Loucy (cell line): ENCODE data around the gene CDC42BPA.

Experiments
- H2AFZ ChIP-seq: fragments of 200-600 bp; sonication (generic); 2 replicates; pipeline ENCODE4 v1.6.0; 2016; ENCODE audit warnings: antibody characterized with exemption, mild to moderate bottlenecking, low read length, moderate library complexity
- H3F3A ChIP-seq: fragments of 200-600 bp; 2 replicates; pipeline ENCODE4 v1.6.0; 2016; ENCODE audit warnings: antibody characterized with exemption, low read depth, mild to moderate bottlenecking
- H3K27me3 ChIP-seq: fragments of 200-600 bp; sonication (generic); 2 replicates; pipeline ENCODE4 v1.6.1; 2014; ENCODE audit warnings: low read length, mild to moderate bottlenecking; ENCODE audit not compliant: insufficient read depth, poor library complexity, severe bottlenecking
- H3K36me3 ChIP-seq: fragments of 200-600 bp; sonication (generic); 2 replicates; pipeline ENCODE4 v1.6.1; 2016; ENCODE audit warnings: low read length; ENCODE audit not compliant: insufficient read depth
- H3K4me1 ChIP-seq: fragments of 200-600 bp; sonication (generic); 2 replicates; pipeline ENCODE4 v1.5.1; 2014; ENCODE audit warnings: low read length, mild to moderate bottlenecking; ENCODE audit not compliant: insufficient read depth, poor library complexity, severe bottlenecking
- H3K4me2 ChIP-seq: fragments of 200-600 bp; sonication (generic); 2 replicates; pipeline ENCODE4 v1.6.0; 2014; ENCODE audit warnings: antibody characterized with exemption, low read length, low read depth, mild to moderate bottlenecking; ENCODE audit not compliant: poor library complexity, severe bottlenecking
- H3K4me3 ChIP-seq: fragments of 200-600 bp; sonication (generic); 2 replicates; pipeline ENCODE4 v1.5.1; 2014; ENCODE audit warnings: low read length, mild to moderate bottlenecking, mixed read lengths; ENCODE audit not compliant: poor library complexity, severe bottlenecking
- H3K79me2 ChIP-seq: fragments of 200-600 bp; sonication (generic); 2 replicates; pipeline ENCODE4 v1.6.1; 2014; ENCODE audit warnings: low read length; ENCODE audit not compliant: insufficient read depth
- H3K9ac ChIP-seq: fragments of 200-600 bp; sonication (generic); 2 replicates; pipeline ENCODE4 v1.6.0; 2014; ENCODE audit warnings: mild to moderate bottlenecking, low read depth, low read length, moderate library complexity; ENCODE audit not compliant: poor library complexity, severe bottlenecking
- H3K9me2 ChIP-seq: fragments of 200-600 bp; sonication (generic); replicated peaks from 2 replicates; pipeline ENCODE4 v1.6.1; 2016; ENCODE audit warnings: low read depth, low read length, mixed read lengths
- H3K9me3 ChIP-seq: fragments of 200-600 bp; sonication (generic); 2 replicates; pipeline ENCODE4 v1.6.1; 2014; ENCODE audit warnings: mild to moderate bottlenecking, antibody characterized with exemption, low read length, low read depth; ENCODE audit not compliant: insufficient read depth
- H4K20me1 ChIP-seq: fragments of 200-600 bp; sonication (generic); 2 replicates; pipeline ENCODE4 v1.6.0; 2014; ENCODE audit warnings: antibody characterized with exemption, low read length, mild to moderate bottlenecking; ENCODE audit not compliant: insufficient read depth, poor library complexity, severe bottlenecking
- CTCF ChIP-seq: fragments of 200-600 bp; sonication (generic); conservative IDR thresholded peaks from 2 replicates; pipeline ENCODE4 v1.5.1; 2014; ENCODE audit warnings: mild to moderate bottlenecking, antibody characterized with exemption, low read length
- EZH2phosphoT487 ChIP-seq: fragments of 200-600 bp; IDR thresholded peaks from 2 replicates; pipeline ENCODE4 v1.6.1; 2018; ENCODE audit warnings: antibody characterized with exemption, mild to moderate bottlenecking, moderate library complexity, borderline replicate concordance

CDC42BPA gene

GRCh38 chr1:227082999-227083746 is 235.1 kb downstream of the CDC42BPA start:
- no peaks in the 10 kb centered on the region for H3F3A ChIP-seq
- no peaks in the 10 kb centered on the region for H4K20me1 ChIP-seq
- no peak overlapping the region for H2AFZ ChIP-seq
- no peak overlapping the region for H3K4me3 ChIP-seq
- no peak overlapping the region for H3K9ac ChIP-seq
- no peaks in the 10 kb centered on the region for H3K9me2 ChIP-seq
- no peaks in the 10 kb centered on the region for H3K9me3 ChIP-seq
- no peak overlapping the region for H3K4me2 ChIP-seq
- no peaks in the 10 kb centered on the region for H3K36me3 ChIP-seq
- no peaks in the 10 kb centered on the region for H3K4me1 ChIP-seq
- peaks cover under 1% of the 10 kb centered on the region for H3K27me3 ChIP-seq
- no peak for TF ChIP-seq CTCF
- no peaks in the 10 kb centered on the region for H3K79me2 ChIP-seq

GRCh38 chr1:227077783-227078182 is 240.5 kb downstream of the CDC42BPA start:
- H3K9me3 ChIP-seq, result no peaks in the 10 kb centered on the region
- no peak overlapping the region for H3K4me2 ChIP-seq
- H3K36me3 ChIP-seq, result no peaks in the 10 kb centered on the region
- H4K20me1 ChIP-seq, result no peaks in the 10 kb centered on the region
- no peak overlapping the region for H3K9ac ChIP-seq
- TF ChIP-seq CTCF, result no peak
- TF ChIP-seq EZH2phosphoT487, result no peak
- H3K4me3 ChIP-seq, result no peak overlapping the region
- H3K27me3 ChIP-seq, result peaks cover 13% of the 10 kb centered on the region
- no peaks in the 10 kb centered on the region for H3K79me2 ChIP-seq
- H3K9me2 ChIP-seq, result 0 out of 2 replicates have a peak, but pooled peaks cover 5% of the 10 kb centered on the region
- no peaks in the 10 kb centered on the region for H3K4me1 ChIP-seq
- H3F3A ChIP-seq, result no peaks in the 10 kb centered on the region
- H2AFZ ChIP-seq, result no peak overlapping the region

GRCh38 chr1:227073786-227074185 is 244.5 kb downstream of the CDC42BPA start:
- no peak overlapping the region for H2AFZ ChIP-seq
- H4K20me1 ChIP-seq, result no peaks in the 10 kb centered on the region
- no peak overlapping the region for H3K9ac ChIP-seq
- no peak overlapping the region for H3K4me3 ChIP-seq
- no peaks in the 10 kb centered on the region for H3K79me2 ChIP-seq
- H3K36me3 ChIP-seq, result no peaks in the 10 kb centered on the region
- H3K4me2 ChIP-seq, result no peak overlapping the region
- no peaks in the 10 kb centered on the region for H3K4me1 ChIP-seq
- H3K9me3 ChIP-seq, result no peaks in the 10 kb centered on the region
- 0 out of 2 replicates have a peak, but pooled peaks cover 2% of the 10 kb centered on the region for H3F3A ChIP-seq
- peaks cover 13% of the 10 kb centered on the region for H3K27me3 ChIP-seq
- no peak for TF ChIP-seq CTCF
- TF ChIP-seq EZH2phosphoT487, result no peak
- H3K9me2 ChIP-seq, result 0 out of 2 replicates have a peak, but pooled peaks cover 5% of the 10 kb centered on the region
